HCEC 1CT (cell line): ENCODE results near the gene IDH1.

Experiments
- DNase-seq: peaks from one replicate; pipeline ENCODE4 v3.0.0-alpha.2; 2017

Gene IDH1

DNA sequence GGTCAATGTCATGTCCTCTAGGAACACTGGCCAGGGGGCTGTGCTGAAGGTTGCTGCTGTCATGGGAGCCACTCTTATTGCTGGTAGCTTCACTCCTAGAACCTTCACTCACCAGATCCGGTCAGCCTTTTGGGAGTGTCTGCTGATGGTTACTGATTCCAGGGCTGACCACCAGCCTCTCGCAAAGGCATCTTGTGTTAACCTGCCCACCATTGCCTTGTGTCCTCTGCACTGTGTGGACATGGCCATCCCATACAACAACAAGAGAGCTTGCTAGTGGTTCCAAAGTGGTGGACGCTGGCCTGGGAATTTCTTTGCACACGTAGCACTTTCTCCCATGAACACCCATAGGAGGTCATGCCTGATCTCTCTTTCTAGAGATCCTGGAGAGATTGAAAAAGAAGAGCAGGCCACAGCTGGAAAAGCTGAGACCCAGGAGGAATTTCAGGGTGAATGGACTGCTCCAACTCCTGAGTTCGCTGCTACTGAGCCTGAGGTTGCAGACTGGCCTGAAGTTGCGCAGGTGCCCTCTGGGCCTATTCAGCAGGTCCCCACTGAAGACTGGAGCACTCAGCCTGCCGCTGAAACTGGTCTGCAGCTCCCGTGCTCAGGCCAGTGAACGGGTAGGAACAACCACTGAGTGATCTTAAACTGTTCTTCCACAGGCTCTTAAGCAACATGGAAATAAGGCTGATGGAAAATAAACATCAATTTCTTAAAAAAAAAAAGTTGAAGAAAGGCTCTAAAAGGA, 46.4 kb downstream of the IDH1 start:
- no peak for DNase-seq

GRCh38 chr2:208207769-208208168, 47.1 kb downstream of the IDH1 start:
- DNase-seq: no peak

DNA sequence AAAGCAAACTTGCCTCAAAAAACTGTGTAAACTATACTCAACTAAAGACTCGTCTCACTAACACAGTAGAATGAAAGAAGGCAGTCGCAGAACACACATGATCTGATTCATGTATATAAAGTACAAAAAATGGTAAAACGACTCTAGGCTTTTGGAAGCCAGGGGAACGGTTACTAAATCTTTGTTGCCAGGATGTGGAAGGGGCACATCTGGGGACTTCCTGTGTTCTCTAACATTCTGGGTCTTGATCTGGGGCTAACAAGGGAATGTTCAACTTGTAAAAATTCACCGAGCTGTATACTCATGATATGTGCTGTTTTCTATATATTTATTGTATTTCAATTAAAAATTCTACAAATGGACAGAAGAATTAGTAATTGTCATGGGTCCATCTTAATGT, 50.7 kb downstream of the IDH1 start:
- DNase-seq: no peak

GRCh38 chr2:208195531-208195930, 59.3 kb downstream of the IDH1 start:
- DNase-seq: peak; percentile 26

DNA sequence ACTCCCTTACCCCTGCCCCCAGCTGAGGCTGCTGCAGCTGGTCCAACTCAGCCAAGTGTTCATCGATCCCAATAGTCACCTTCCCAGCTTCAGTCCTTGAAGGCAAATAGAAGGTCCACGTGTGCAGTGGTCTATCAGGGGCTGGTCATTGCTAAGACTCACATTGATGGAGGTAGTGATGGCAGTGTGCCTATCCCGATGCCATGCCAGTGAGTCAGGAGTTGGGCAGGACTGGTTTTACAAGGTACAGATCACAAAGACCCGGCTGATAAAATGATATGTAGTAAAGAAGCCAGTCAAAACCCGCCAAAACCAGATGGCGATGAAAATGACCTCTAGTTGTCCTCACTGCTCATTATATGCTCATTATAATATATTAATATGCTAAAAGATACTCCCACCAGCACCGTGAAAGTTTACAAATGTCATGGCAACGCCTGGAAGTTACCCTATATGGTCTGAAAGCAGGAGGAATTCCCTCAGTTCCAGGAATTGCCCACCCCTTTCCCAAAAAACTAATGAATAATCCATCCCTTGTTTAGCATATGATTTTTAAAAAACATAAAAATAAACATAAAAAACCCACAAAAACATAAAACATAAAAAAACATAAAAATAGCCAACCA, 62.1 kb downstream of the IDH1 start:
- no peak for DNase-seq

- DNase-seq: no peak
These were observed 64.9 kb downstream of the IDH1 start, which contains the start of gene C2orf80 for GRCh38 chr2:208189810-208190503. TSS of gene C2orf80 (minus strand) at chr2:208190030. CDS start at chr2:208186986, 3,044 bp downstream.

GRCh38 chr2:208189069-208189809, 65.6 kb downstream of the IDH1 start:
- no peak for DNase-seq

DNA sequence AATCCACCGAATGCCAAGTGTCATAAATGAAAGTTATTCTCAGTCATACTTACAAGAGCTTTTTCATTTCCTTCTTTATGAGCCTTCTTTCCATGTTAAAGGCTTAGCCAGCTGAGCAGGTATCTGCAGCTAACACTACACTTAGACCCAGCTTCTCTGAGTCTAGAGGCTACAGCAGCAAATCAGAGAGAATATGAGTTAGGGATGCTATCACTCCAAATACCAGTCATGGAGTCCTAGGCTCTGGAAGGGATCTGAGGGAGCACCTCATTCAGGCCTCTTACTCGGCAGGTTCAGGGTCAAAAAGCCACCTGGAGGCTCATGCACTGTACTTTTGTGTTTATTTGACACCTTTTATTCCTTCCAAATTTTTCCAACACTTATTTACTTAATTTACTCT, 68.0 kb downstream of the IDH1 start:
- no peak for DNase-seq

- DNase-seq: no peak
These were observed 68.4 kb downstream of the IDH1 start for GRCh38 chr2:208186465-208186864.
